Spleen (tissue), 11 donors: ENCODE results near the gene HOXD4. TPM values are rescaled to one million over a fixed set of nuclear protein-coding genes. Genes with fewer than 3 reads are reported as not detected.
A peak's percentile ranks its signal among the peaks of the same experiment; 100 is the strongest.

Experiments used
- DNase-seq: peaks from one replicate; pipeline ENCODE4 v3.0.0-alpha.2; 2020
- H3K27ac ChIP-seq, 8 donors: fragments of 200-600 bp; sonication (generic) in 7 of 8; 1 replicate in 4 of 8; 2 replicates in 4 of 8; pipeline versions ENCODE4 v1.5.0 to v1.8.0; 2016 to 2021; ENCODE audit warnings: inconsistent platforms in 4 of 8, mild to moderate bottlenecking in 4 of 8, moderate library complexity in 1 of 8
- H3K27me3 ChIP-seq, 7 donors: fragments of 200-600 bp; sonication (generic) in 6 of 7; replicated peaks in 1 of 7; 1 replicate in 4 of 7; 2 replicates in 3 of 7; pipeline versions ENCODE4 v1.5.0 to v1.8.0; 2016 to 2021; ENCODE audit warnings: inconsistent platforms in 3 of 7, mild to moderate bottlenecking in 1 of 7
- H3K36me3 ChIP-seq, 6 donors: fragments of 200-600 bp; sonication (generic) in 5 of 6; 1 replicate in 4 of 6; 2 replicates in 2 of 6; pipeline versions ENCODE4 v1.5.0 to v1.8.0; 2016 to 2021; ENCODE audit warnings: inconsistent platforms in 2 of 6
- H3K4me1 ChIP-seq, 6 donors: fragments of 200-600 bp; sonication (generic) in 5 of 6; 1 replicate in 3 of 6; 2 replicates in 3 of 6; pipeline versions ENCODE4 v1.5.0 to v1.8.0; 2016 to 2021; ENCODE audit warnings: inconsistent platforms in 3 of 6
- H3K4me3 ChIP-seq, 8 donors: fragments of 200-600 bp; sonication (generic) in 7 of 8; 1 replicate in 4 of 8; 2 replicates in 4 of 8; pipeline versions ENCODE4 v1.5.0 to v1.8.0; 2016 to 2021; ENCODE audit warnings: inconsistent platforms in 4 of 8, mild to moderate bottlenecking in 4 of 8, moderate library complexity in 2 of 8
- H3K9me3 ChIP-seq, 8 donors: fragments of 200-600 bp; sonication (generic) in 7 of 8; 1 replicate in 4 of 8; 2 replicates in 4 of 8; pipeline versions ENCODE4 v1.5.0 to v1.8.0; 2016 to 2021; ENCODE audit warnings: inconsistent platforms in 4 of 8
- POLR2A ChIP-seq, 3 donors: fragments of 450-650 bp; IDR thresholded peaks; one replicate each; pipeline ENCODE4 v1.5.1; 2017; ENCODE audit warnings: antibody characterized with exemption in 3 of 3, mild to moderate bottlenecking in 1 of 3
- POLR2AphosphoS5 ChIP-seq, 3 donors: sonication (generic); formaldehyde crosslinking; IDR thresholded peaks; one replicate each; pipeline ENCODE4 v1.5.1; 2017; ENCODE audit warnings: antibody characterized with exemption in 3 of 3
- WGBS, 5 donors: extraction: QIAGEN DNeasy Blood & Tissue Kit in 3 of 5; methylation state at CpG; one replicate each; pipeline versions ENCODE4 v1.1.5 to v1.1.7; 2013 to 2018; 5-methylcytosine and 5-hydroxymethylcytosine counted together
- intact Hi-C: fragments of 100-400 bp; cut with DNase I; formaldehyde crosslinking; loops from one replicate; pipeline ENCODE4 v1.15.0; 2023; ENCODE audit warnings: low total_unique reads
- polyA plus RNA-seq, 3 donors: library from polyadenylated mRNA; stranded (reverse); fragments of 200-250 nt; gene quantifications; one replicate each; pipeline ENCODE4 v1.2.1, GENCODE V29; 2013
- total RNA-seq, 7 donors: library from RNA; depleted of rRNA in 3 of 7; stranded (reverse); fragments of >200 nt in 3 of 7; fragmentation: NEBNext Ultra II Directional in 4 of 7; extraction: Animal tissue kit (Norgen Biotek cat#: 25700) in 4 of 7; gene quantifications; one replicate each; pipeline versions ENCODE4 v1.1.0 to v1.2.1, GENCODE V29; 2016 to 2021
- TF ChIP-seq, protein P1 (sequence below), 11 experiments: fragments of 200-600 bp in 7 of 11; fragments of 450-650 bp in 4 of 11; sonication (generic) in 4 of 11; IDR thresholded peaks in 8 of 11; conservative IDR thresholded peaks in 3 of 11; 1 replicate in 7 of 11; 2 replicates in 4 of 11; pipeline versions ENCODE4 v1.4.0 to v1.8.0; 2016 to 2021; ENCODE audit warnings: antibody characterized with exemption in 11 of 11, inconsistent platforms in 4 of 11, mild to moderate bottlenecking in 1 of 11
- donor health status: healthy with polysubstance abuse.
- donor health status: DM: no; HTN: no; CAD: no; lungs with moderate emphysema.
- donor health status: DM: no; HTN: no; CAD: no.
- donor health status: Bipolar disorder and iron deficiency.
- donor health status: healthy.
- donor health status: DM: no; HTN: no; CAD: no.
- donor health status: DM: yes; HTN: yes; CAD: no.

HOXD4 gene
- total and polyA plus RNA-seq, 10 donors: 0.88 to 9.8 (median 6.5) TPM

DNA sequence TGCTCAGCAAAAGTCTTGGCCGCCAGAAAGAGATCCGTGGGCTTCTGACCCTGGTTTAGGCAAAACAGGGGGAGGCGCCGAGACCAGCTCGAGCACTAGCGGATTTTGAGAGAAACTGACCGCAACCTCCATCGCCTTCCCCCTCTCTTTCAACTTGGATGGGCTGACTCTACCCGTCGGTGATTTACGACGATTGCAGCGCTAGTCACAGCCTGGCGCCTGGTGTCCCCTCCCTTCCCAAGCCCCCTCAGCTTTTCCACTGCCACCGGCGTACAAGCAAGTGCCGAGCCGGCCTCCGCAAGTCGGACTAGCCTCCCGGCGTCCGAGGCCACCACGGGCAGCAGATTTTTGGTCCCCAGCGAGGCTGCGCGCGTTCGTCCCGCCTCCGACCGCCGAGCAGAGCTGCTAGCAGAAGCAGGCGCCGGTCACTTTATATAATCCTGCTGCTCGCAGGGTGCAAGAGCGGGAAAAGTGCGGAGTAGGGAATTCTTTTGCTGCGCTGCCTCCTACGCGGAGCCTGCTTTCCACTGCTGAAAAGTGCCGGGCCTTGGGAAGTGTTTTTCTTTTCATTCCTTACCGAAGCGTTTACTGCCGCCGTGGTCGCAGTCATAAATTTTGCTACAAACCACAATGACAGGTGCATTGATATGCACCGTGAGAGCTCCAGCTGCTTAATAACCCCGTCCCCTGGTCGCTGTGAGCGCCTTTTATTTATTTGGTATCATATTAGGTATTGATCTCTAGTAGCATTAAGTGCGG lies 13.4 kb downstream of the HOXD4 start:
- intact Hi-C loops: no loop called here
- WGBS, 5 donors: 16 to 33% (median 18%) methylated on average over 42 to 52 of the region's 52 CpGs
- Histone ChIP-seq H3K27ac (no peak overlapping the region), H3K27me3 (peaks cover 14 to 100% (median 72%) of the 10 kb centered on the region in 7 donors), H3K4me3 (no peak overlapping the region), H3K9me3 (peaks cover 0 to 4% (median 0%) of the 10 kb centered on the region in 8 donors), H3K36me3 (no peaks in the 10 kb centered on the region), H3K4me1 (peaks cover 0 to 19% (median 6%) of the 10 kb centered on the region in 6 donors)
- TF ChIP-seq POLR2A (IDR thresholded peaks at IDR 0.05) (no peak), POLR2AphosphoS5 (IDR thresholded peaks at IDR 0.05) (peak in 1 of 3 donors; percentile 14)
- TF ChIP-seq, protein P1, sequence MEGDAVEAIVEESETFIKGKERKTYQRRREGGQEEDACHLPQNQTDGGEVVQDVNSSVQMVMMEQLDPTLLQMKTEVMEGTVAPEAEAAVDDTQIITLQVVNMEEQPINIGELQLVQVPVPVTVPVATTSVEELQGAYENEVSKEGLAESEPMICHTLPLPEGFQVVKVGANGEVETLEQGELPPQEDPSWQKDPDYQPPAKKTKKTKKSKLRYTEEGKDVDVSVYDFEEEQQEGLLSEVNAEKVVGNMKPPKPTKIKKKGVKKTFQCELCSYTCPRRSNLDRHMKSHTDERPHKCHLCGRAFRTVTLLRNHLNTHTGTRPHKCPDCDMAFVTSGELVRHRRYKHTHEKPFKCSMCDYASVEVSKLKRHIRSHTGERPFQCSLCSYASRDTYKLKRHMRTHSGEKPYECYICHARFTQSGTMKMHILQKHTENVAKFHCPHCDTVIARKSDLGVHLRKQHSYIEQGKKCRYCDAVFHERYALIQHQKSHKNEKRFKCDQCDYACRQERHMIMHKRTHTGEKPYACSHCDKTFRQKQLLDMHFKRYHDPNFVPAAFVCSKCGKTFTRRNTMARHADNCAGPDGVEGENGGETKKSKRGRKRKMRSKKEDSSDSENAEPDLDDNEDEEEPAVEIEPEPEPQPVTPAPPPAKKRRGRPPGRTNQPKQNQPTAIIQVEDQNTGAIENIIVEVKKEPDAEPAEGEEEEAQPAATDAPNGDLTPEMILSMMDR (IDR thresholded peaks at IDR 0.05 in 8 of 11, conservative IDR thresholded peaks at IDR 0.05 in 3 of 11): no peak
- DNase-seq: no peak

DNA sequence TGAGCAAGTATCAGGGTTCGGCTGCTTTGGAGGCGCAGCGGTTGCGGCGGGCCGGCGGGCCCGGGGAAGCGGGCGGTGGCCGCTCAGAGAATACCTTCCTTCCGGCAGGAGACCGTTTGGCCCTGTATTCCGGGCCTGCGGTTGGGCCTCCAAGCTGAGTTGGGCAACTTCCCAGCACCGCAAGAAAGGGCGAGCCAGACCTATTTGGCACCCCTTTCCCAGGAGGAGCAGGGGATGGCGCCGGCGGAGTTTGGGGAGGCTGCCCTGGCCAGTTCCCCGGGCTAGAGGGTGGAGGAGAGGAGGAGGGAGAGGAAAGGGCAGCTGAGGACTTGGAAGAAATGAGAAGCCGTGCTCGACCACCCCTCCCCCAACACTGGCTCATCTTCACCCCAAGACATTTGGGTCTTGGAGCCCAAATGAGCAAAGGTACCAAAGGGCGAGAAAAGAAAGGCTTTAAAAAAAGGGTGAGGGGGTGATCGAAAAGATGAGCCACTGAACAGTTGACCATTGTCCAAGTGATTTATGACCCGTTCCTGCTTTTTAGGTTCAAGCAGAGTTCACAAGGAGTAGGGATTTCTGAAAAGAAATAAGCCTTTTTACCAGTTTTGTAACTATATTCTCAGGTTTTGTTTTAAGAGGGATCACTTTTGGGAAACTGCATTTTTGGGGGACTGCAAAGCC lies 14.2 kb downstream of the HOXD4 start:
- H3K27ac ChIP-seq: no peak overlapping the region
- no peak overlapping the region for H3K4me3 ChIP-seq
- TF ChIP-seq, protein P1 (IDR thresholded peaks at IDR 0.05 in 8 of 11, conservative IDR thresholded peaks at IDR 0.05 in 3 of 11): no peak
- TF ChIP-seq POLR2AphosphoS5 (IDR thresholded peaks at IDR 0.05) (no peak), POLR2A (IDR thresholded peaks at IDR 0.05) (no peak)
- H3K4me1 ChIP-seq: peaks cover 0 to 12% (median 3%) of the 10 kb centered on the region in 6 donors
- 13 to 37% (median 22%) methylated on average over 21 to 26 of the region's 26 CpGs for WGBS, 5 donors
- DNase-seq: no peak
- intact Hi-C loops: no loop called here
- peaks cover 8 to 100% (median 65%) of the 10 kb centered on the region in 7 donors for H3K27me3 ChIP-seq
- H3K36me3 ChIP-seq: no peaks in the 10 kb centered on the region
- H3K9me3 ChIP-seq: peaks cover 0 to 4% (median 0%) of the 10 kb centered on the region in 8 donors

DNA sequence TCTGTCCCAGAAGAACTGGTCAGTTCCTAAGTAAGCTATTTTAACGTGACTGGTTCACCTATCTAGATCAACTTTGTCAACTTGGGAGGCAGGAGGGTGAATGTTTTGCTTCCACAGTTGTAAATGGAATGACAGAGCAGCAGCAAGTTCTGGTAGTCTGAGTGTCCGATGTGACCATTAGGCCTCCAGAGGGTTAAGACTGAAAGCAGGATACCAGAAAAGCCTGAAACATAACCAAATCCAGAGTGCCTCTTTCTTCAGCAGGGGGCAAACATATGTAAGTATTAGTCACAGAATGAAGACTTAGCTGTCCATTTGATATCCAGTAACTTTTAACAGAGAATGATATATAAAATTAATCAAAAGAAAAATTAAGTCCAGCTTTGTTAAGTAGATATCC lies 14.9 kb downstream of the HOXD4 start:
- H3K27ac ChIP-seq: no peak overlapping the region
- 18 to 32% (median 24%) methylated on average over 2 of the region's 2 CpGs for WGBS, 5 donors
- TF ChIP-seq POLR2A (IDR thresholded peaks at IDR 0.05) (no peak), POLR2AphosphoS5 (IDR thresholded peaks at IDR 0.05) (no peak)
- TF ChIP-seq, protein P1 (IDR thresholded peaks at IDR 0.05 in 8 of 11, conservative IDR thresholded peaks at IDR 0.05 in 3 of 11): no peak
- no peaks in the 10 kb centered on the region for H3K36me3 ChIP-seq
- no peak for DNase-seq
- peaks cover 0 to 4% (median 0%) of the 10 kb centered on the region in 8 donors for H3K9me3 ChIP-seq
- peaks cover 5 to 100% (median 65%) of the 10 kb centered on the region in 7 donors for H3K27me3 ChIP-seq
- intact Hi-C loops: no loop called here
- peaks cover 0 to 5% (median 2%) of the 10 kb centered on the region in 6 donors for H3K4me1 ChIP-seq
- no peak overlapping the region for H3K4me3 ChIP-seq

DNA sequence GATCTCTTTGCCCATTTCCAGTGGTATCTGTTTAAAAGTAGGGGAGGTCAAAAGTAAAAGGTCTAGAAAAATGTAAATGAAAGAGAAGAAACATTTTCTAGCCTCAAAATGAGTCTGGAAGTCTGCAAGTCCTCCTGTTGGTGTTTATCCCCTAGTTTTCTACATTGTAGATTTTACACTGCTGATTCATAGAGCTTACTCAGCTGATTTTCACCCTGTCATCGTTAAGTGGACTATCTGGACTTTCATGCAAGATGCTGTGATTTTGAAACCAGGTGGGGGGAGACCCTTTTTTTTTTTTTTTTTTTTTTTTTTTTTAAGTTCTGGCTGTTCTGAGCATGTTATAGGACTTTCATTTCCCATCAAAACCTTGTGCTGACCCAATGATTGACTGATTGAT lies 16.0 kb downstream of the HOXD4 start:
- Histone ChIP-seq H3K27me3 (peaks cover 6 to 100% (median 66%) of the 10 kb centered on the region in 7 donors), H3K27ac (no peak overlapping the region), H3K36me3 (peaks cover 0 to 7% (median 0%) of the 10 kb centered on the region in 6 donors), H3K4me3 (no peak overlapping the region), H3K9me3 (peaks cover 0 to 4% (median 0%) of the 10 kb centered on the region in 8 donors), H3K4me1 (peaks cover 0 to 15% (median 5%) of the 10 kb centered on the region in 6 donors)
- DNase-seq: no peak
- intact Hi-C loops: no loop called here
- TF ChIP-seq, protein P1 (IDR thresholded peaks at IDR 0.05 in 8 of 11, conservative IDR thresholded peaks at IDR 0.05 in 3 of 11): no peak
- TF ChIP-seq POLR2A (IDR thresholded peaks at IDR 0.05) (no peak), POLR2AphosphoS5 (IDR thresholded peaks at IDR 0.05) (no peak)
- 41 to 72% (median 54%) methylated on average over 1 of the region's 1 CpG for WGBS, 5 donors
